Measurements from ENCODE around the gene PLXNB2.

Gene PLXNB2, protein sequence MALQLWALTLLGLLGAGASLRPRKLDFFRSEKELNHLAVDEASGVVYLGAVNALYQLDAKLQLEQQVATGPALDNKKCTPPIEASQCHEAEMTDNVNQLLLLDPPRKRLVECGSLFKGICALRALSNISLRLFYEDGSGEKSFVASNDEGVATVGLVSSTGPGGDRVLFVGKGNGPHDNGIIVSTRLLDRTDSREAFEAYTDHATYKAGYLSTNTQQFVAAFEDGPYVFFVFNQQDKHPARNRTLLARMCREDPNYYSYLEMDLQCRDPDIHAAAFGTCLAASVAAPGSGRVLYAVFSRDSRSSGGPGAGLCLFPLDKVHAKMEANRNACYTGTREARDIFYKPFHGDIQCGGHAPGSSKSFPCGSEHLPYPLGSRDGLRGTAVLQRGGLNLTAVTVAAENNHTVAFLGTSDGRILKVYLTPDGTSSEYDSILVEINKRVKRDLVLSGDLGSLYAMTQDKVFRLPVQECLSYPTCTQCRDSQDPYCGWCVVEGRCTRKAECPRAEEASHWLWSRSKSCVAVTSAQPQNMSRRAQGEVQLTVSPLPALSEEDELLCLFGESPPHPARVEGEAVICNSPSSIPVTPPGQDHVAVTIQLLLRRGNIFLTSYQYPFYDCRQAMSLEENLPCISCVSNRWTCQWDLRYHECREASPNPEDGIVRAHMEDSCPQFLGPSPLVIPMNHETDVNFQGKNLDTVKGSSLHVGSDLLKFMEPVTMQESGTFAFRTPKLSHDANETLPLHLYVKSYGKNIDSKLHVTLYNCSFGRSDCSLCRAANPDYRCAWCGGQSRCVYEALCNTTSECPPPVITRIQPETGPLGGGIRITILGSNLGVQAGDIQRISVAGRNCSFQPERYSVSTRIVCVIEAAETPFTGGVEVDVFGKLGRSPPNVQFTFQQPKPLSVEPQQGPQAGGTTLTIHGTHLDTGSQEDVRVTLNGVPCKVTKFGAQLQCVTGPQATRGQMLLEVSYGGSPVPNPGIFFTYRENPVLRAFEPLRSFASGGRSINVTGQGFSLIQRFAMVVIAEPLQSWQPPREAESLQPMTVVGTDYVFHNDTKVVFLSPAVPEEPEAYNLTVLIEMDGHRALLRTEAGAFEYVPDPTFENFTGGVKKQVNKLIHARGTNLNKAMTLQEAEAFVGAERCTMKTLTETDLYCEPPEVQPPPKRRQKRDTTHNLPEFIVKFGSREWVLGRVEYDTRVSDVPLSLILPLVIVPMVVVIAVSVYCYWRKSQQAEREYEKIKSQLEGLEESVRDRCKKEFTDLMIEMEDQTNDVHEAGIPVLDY (N-terminal part only)

DNA sequence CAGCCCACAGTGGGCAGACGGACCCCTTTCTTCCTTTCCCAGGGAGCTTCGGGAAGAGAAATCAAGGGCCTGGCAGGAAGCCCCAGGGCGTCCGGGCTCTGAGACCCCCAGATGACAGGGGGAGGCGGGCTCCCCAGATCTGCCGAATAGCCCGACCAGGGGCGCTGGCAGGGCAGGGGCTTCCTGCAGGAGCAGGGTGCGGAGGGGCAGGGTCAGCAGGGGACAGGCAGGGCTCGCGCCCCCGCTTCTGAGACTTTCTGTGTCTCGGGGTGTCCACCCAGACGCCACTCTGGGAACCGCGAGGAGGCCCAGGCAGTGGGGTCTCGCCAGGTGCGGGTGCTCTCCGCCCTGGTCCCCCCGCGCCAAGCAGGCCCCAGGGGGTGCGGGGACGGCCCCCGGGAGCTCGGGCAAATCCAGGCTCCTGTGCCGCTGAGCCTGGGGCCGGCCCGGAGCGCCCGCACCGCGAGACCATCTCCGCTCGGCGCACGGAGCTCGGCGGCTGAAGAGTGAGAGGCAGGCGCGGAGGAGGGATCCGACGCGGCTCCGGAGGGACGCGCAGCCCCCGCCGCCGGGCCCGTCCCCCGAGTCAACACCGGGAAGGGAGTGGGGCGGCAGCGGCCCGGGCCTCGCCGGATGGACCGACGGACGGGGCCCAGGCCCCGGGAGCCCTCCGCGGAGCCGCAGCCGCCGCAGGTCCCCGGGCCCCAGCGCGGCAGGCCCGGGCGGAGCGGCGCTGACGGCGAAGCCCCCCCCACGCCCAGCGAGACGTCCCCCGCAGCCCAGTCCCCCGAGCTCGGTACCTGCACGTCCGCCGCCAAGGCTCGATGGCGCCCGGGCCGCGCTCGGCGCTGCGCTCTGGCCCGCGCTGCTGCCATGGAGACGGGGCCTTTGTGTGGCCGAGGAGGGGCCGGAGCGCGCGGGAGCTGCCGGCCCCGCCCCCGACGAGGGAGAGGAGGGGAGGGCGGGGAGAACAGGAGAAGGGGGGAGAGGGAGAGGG, at the start of gene PLXNB2:
TSS of gene PLXNB2 (minus strand) at position 894 of the 997 bp plus-strand sequence. CDS start 17,062 bp downstream, outside the sequence.
- no peaks in the 10 kb centered on the region for H3K9me3 ChIP-seq (ENCODE audit: control insufficient read depth, insufficient read depth, low read length)
- H3K36me3 ChIP-seq (ENCODE audit: control insufficient read depth, insufficient read depth, low read length): peaks cover 4% of the 10 kb centered on the region
- peak within 1 kb of the TSS; percentile 61 for H3K4me3 ChIP-seq (ENCODE audit: low read depth, low read length)
- H3K27me3 ChIP-seq (ENCODE audit: control insufficient read depth, insufficient read depth, low read length): no peaks in the 10 kb centered on the region
- H3K9ac ChIP-seq (ENCODE audit: low read depth, low read length): peak within 1 kb of the TSS; percentile 54
- H3K4me1 ChIP-seq (ENCODE audit: control insufficient read depth, insufficient read depth, low read length): peaks cover 3% of the 10 kb centered on the region

DNA sequence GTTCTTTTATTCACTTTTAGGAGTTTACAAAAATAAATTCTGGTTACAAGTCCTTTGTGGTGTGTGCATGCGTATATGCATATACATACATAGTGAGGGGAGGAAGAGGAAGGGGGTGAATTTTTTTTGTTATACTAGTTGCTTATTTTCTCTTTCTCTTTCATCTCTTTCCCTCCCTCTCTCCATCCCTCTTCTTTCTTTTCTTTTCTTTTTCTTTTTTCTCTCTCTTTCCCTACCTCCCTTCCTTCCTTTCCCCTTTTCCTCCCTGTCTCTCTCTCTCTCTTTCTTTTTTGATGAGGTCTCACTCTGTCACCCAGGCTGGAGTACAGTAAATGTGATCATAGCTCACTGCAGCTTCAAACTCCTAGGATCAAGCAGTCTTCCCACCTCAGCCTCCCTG, 49.8 kb upstream of the PLXNB2 start:
- Histone ChIP-seq H3K4me3 (ENCODE audit: low read depth, low read length) (no peak overlapping the region), H3K9ac (ENCODE audit: low read depth, low read length) (no peak overlapping the region), H3K4me1 (ENCODE audit: control insufficient read depth, insufficient read depth, low read length) (no peaks in the 10 kb centered on the region), H3K9me3 (ENCODE audit: control insufficient read depth, insufficient read depth, low read length) (no peaks in the 10 kb centered on the region), H3K36me3 (ENCODE audit: control insufficient read depth, insufficient read depth, low read length) (no peaks in the 10 kb centered on the region), H3K27me3 (ENCODE audit: control insufficient read depth, insufficient read depth, low read length) (no peaks in the 10 kb centered on the region)

DNA sequence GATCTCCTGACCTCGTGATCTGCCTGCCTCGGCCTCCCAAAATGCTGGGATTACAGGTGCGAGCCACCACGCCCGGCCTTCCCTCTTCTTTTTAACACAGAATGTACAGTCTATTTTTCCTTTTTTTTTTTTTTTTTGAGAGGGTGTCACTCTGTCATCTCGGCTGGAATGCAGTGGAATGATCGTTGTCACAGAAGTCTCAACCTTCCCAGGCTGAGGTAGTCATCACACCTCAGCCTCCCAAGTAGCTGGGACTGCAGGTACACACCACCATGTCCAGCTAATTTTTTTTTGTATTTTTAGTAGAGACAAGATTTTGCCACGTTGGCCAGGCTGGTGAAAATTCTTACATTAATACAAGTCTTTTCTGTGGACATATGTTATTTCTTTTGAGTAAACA, 48.7 kb upstream of the PLXNB2 start:
- Histone ChIP-seq H3K4me3 (ENCODE audit: low read depth, low read length) (no peak overlapping the region), H3K9me3 (ENCODE audit: control insufficient read depth, insufficient read depth, low read length) (no peaks in the 10 kb centered on the region), H3K9ac (ENCODE audit: low read depth, low read length) (no peak overlapping the region), H3K27me3 (ENCODE audit: control insufficient read depth, insufficient read depth, low read length) (no peaks in the 10 kb centered on the region), H3K36me3 (ENCODE audit: control insufficient read depth, insufficient read depth, low read length) (no peaks in the 10 kb centered on the region), H3K4me1 (ENCODE audit: control insufficient read depth, insufficient read depth, low read length) (no peaks in the 10 kb centered on the region)

DNA sequence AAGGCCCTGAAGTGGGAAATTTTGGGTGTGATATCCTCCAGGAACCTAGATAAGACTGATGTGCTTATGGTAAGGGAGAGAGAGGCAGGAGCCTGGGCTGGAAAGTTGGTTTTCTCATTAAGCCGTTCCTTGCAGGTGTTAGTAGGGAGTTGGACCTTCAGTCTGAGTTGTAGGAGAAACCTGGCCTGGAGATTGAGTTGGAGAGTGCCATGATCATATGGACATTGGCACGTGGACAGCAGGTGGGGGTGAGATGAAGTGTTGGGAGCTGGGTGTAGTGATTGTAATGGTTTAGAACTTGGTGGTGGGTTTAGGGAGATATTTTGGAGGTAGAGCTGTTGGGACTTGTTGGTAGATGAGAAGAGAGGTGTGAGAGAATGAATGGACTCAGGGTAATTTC, 40.6 kb upstream of the PLXNB2 start:
- Histone ChIP-seq H3K4me3 (ENCODE audit: low read depth, low read length) (no peak overlapping the region), H3K27me3 (ENCODE audit: control insufficient read depth, insufficient read depth, low read length) (no peaks in the 10 kb centered on the region), H3K9me3 (ENCODE audit: control insufficient read depth, insufficient read depth, low read length) (no peaks in the 10 kb centered on the region), H3K9ac (ENCODE audit: low read depth, low read length) (no peak overlapping the region), H3K36me3 (ENCODE audit: control insufficient read depth, insufficient read depth, low read length) (no peaks in the 10 kb centered on the region), H3K4me1 (ENCODE audit: control insufficient read depth, insufficient read depth, low read length) (no peaks in the 10 kb centered on the region)

DNA sequence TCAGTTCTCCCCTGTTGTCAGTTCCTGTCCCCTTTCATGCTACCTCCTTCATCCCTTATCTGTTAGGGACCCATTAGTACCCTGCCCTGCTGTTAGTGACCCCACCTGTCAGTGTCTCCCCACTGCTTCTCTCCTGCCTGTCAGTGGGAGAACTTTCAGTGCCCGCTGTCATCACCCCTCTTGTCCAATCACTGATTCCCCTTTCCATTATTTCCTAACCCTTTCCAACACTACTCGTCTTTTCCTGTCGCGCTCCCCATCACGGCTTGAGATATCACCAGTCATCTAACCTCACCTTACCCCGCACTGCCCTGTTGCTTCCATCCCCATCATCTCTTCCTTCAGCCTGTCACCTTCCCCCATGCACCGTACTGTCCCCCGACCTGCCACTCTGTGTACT, 39.7 kb upstream of the PLXNB2 start:
- no peaks in the 10 kb centered on the region for H3K9me3 ChIP-seq (ENCODE audit: control insufficient read depth, insufficient read depth, low read length)
- no peaks in the 10 kb centered on the region for H3K27me3 ChIP-seq (ENCODE audit: control insufficient read depth, insufficient read depth, low read length)
- no peak overlapping the region for H3K4me3 ChIP-seq (ENCODE audit: low read depth, low read length)
- no peak overlapping the region for H3K9ac ChIP-seq (ENCODE audit: low read depth, low read length)
- no peaks in the 10 kb centered on the region for H3K36me3 ChIP-seq (ENCODE audit: control insufficient read depth, insufficient read depth, low read length)
- H3K4me1 ChIP-seq (ENCODE audit: control insufficient read depth, insufficient read depth, low read length): no peaks in the 10 kb centered on the region

DNA sequence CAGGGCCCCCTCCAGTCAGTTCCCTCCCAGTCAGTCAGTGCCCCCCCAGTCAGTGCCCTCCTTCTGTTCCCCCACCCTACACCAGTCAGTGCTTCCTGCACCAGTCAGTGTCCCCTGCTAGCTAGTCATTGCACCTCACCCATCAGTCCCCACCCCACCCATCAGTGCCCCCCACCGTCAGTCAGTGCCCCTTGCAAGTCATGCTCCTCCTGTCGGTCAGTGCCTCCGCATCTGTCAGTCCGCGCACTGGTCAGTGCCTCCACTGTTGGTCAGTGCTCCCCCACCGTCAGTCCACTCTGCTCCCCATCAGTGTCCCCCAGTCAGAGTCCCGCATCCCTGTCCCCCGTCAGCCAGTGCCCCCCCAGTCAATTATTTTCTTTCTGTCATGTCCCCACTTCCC, 39.0 kb upstream of the PLXNB2 start:
- Histone ChIP-seq H3K4me1 (ENCODE audit: control insufficient read depth, insufficient read depth, low read length) (no peaks in the 10 kb centered on the region), H3K9me3 (ENCODE audit: control insufficient read depth, insufficient read depth, low read length) (no peaks in the 10 kb centered on the region), H3K9ac (ENCODE audit: low read depth, low read length) (no peak overlapping the region), H3K36me3 (ENCODE audit: control insufficient read depth, insufficient read depth, low read length) (no peaks in the 10 kb centered on the region), H3K27me3 (ENCODE audit: control insufficient read depth, insufficient read depth, low read length) (no peaks in the 10 kb centered on the region), H3K4me3 (ENCODE audit: low read depth, low read length) (no peak overlapping the region)

DNA sequence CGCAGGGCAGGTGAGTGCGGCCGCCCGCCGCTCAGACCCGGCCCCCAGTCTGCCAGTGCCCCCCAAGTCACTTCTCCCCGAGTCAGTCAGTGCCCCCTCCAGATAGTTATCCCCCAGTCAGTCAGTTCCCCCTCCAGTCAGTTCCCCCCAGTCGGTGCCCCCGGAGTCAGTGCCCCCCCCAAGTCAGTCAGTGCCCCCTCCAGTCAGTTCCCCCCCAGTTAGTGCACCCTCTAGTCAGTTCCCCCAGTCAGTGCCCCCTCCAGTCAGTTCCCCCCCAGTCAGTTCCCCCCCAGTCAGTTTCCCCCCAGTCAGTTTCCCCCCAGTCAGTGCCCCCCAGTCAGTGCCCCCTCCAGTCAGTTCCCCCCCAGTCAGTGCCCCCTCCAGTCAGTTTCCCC, 36.1 kb upstream of the PLXNB2 start:
- peaks cover 2% of the 10 kb centered on the region for H3K27me3 ChIP-seq (ENCODE audit: control insufficient read depth, insufficient read depth, low read length)
- no peaks in the 10 kb centered on the region for H3K4me1 ChIP-seq (ENCODE audit: control insufficient read depth, insufficient read depth, low read length)
- peak overlapping the region; percentile 47 for H3K9ac ChIP-seq (ENCODE audit: low read depth, low read length)
- no peaks in the 10 kb centered on the region for H3K36me3 ChIP-seq (ENCODE audit: control insufficient read depth, insufficient read depth, low read length)
- H3K4me3 ChIP-seq (ENCODE audit: low read depth, low read length): peak overlapping the region; percentile 59
- no peaks in the 10 kb centered on the region for H3K9me3 ChIP-seq (ENCODE audit: control insufficient read depth, insufficient read depth, low read length)

DNA sequence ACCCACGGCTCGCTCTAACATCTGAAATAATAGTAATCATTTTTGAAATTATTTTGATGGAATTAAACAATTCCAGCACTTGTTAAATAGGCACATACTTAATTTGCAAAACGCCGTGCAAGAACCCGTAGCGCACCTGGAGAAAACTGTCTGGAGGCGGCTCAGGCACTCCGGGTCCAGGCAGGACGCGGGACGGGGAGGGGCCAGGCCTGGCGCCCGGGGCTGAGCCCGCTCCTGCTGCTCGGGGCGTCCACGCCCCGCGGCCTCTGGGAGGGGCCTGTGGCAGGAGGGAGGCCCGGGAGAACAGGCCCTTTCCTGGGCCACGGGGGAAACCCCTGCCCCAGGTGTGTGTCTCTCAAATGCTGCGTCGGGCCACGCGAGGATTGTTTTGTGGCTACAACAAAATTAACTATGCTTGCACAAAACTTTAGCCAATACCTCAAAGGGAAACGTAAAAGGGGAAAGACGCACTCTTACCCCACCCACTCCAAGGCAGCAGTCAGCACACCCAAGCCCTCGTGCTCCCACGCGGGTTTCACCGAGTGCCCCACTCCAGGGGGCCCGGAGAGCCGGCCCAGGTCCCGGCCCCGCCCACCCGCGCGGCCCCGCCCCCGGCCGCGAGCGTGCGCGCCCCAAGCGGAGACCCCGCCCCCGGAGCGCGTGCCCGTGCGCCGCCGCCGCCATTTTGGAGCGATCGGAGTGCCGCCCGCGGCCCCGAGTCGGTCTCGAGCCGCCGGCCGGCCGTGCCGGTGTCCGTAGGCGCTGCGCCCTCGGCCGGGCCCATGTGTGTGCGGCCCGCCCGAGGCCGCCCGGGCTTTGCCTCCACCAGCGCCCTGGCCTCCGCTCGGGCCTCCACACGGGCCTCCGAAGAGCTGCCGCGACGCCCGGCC, 35.5 kb upstream of the PLXNB2 start, which contains the start of gene PPP6R2:
TSS of gene PPP6R2 (plus strand) at position 677 of the 890 bp plus-strand sequence. CDS start 50,582 bp downstream, outside the sequence.
- H3K4me1 ChIP-seq (ENCODE audit: control insufficient read depth, insufficient read depth, low read length): no peaks in the 10 kb centered on the region
- H3K9ac ChIP-seq (ENCODE audit: low read depth, low read length): peak within 1 kb of the TSS; percentile 47
- H3K27me3 ChIP-seq (ENCODE audit: control insufficient read depth, insufficient read depth, low read length): peaks cover 2% of the 10 kb centered on the region
- no peaks in the 10 kb centered on the region for H3K36me3 ChIP-seq (ENCODE audit: control insufficient read depth, insufficient read depth, low read length)
- H3K4me3 ChIP-seq (ENCODE audit: low read depth, low read length): peak within 1 kb of the TSS; percentile 86
- no peaks in the 10 kb centered on the region for H3K9me3 ChIP-seq (ENCODE audit: control insufficient read depth, insufficient read depth, low read length)

DNA sequence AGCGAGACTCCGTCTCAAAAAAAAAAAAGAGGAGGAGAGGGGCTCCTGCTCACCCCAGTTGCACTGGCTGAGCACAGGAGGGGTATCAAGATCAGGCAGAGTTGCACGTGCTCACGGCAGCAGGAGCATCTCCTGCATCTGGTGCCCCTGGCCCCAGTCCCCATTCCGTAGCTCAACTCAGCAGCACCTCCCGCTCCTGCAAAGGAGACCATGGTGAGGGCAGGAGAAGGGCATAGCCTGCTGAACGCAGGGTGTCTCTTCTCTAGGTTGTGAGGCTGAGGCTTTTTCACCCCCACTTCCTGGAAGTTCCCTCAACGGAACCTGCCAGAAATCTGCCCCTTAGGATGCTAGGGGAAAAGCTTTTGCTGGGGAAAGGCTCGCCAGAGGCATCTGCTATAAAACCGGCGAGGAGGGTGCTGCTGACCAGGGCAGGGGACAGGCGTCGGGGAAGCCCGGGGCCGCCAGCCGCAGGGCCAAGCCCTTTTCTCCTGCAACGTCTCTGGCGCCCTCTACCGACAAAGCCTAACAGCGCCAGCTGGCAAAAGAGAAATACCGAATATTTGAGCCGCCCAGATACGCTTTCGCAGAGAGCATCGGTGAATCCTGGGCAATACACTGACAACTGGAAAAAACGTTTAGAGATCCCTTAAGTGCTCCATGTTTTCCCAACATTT, 34.7 kb upstream of the PLXNB2 start:
- Histone ChIP-seq H3K4me3 (ENCODE audit: low read depth, low read length) (peak overlapping the region; percentile 86), H3K36me3 (ENCODE audit: control insufficient read depth, insufficient read depth, low read length) (no peaks in the 10 kb centered on the region), H3K4me1 (ENCODE audit: control insufficient read depth, insufficient read depth, low read length) (no peaks in the 10 kb centered on the region), H3K27me3 (ENCODE audit: control insufficient read depth, insufficient read depth, low read length) (peaks cover 2% of the 10 kb centered on the region), H3K9me3 (ENCODE audit: control insufficient read depth, insufficient read depth, low read length) (no peaks in the 10 kb centered on the region), H3K9ac (ENCODE audit: low read depth, low read length) (no peak overlapping the region)
